ENCODE measurements around the gene CHRDL2.

DNA sequence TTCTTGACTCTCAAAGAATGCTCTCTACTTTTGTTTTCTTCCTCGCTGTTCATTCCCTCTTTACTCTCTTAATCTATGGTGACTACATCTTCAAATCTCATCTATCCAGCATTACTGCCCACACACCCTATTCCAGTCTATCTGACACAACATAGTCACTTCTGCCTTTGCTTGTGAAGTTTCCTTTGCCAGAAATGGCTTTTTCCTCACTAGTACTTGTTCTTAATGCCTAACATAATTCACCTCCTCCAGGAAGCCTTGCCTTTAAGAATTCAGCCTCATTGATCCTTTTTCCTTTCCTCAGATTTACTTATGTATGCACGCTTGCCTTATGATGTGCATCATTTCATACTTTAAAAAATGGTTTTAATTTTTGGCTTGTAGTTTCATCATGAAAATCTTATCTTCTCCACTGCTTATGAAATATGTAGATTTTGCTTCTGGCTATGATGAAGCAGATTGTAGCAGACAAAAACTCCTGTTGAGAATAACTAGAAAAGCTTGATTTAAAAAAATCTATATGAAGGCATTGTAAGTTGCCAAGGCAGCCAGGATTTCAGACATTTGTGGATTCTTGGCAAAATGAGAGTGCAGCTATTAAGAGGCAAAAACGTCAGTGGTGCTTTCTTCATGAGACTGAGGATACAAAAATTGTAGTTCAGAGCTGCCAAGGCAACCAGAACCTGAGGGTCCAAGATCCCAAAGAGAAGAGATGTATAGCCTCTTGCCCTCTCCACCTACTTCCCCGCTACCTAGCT is 49.2 kb upstream of the CHRDL2 start:
- TF ChIP-seq CTCF (conservative IDR thresholded peaks at IDR 0.05; ENCODE audit: low read depth, low read length) (no peak), EZH2 (IDR thresholded peaks at IDR 0.05; ENCODE audit: borderline replicate concordance, low read depth, low read length, poor library complexity, severe bottlenecking) (no peak)

Data from A673 (cell line).